SK-N-DZ (cell line): ENCODE measurements around the gene OR4Q3. TPM values are rescaled to one million over a fixed set of nuclear protein-coding genes. Genes with fewer than 3 reads are reported as not detected.
"Not testable (repeated sequence)": the region's sequence is repeated elsewhere in the genome, so short reads cannot be mapped to it uniquely, and the experiment has no call there.

Experiments
- DNase-seq: peaks from one replicate; pipeline ENCODE4 v3.0.0-alpha.2; 2015; ENCODE audit warnings: low spot score
- polyA plus RNA-seq, 2 experiments: library from polyadenylated mRNA; depleted of rRNA; stranded (reverse); fragments of >200 nt; gene quantifications; 2 replicates each; pipeline ENCODE4 v1.2.3, GENCODE V29; 2014
- small RNA-seq, 2 experiments: library from RNA; depleted of rRNA; stranded (forward); fragments of <200 nt; gene quantifications; one replicate each; pipeline ENCODE3, GENCODE V24; 2014

OR4Q3 gene
- not detected in 2 replicates for polyA plus RNA-seq (2014; cell fraction: cytosol; rRNA removed)
- polyA plus RNA-seq (2014; cell fraction: nucleus; rRNA removed): not detected in 2 replicates

- DNase-seq: no peak
Observed at GRCh38 chr14:19743256-19743655, at the start of gene OR4Q3. TSS of gene OR4Q3 (plus strand) at chr14:19743571.

- DNase-seq: no peak
Observed at GRCh38 chr14:19729359-19729758, 14.0 kb upstream of the OR4Q3 start.

- DNase-seq: no peak
Observed at GRCh38 chr14:19729763-19730162, 13.6 kb upstream of the OR4Q3 start.

GRCh38 chr14:19733893-19734292 is 9.5 kb upstream of the OR4Q3 start:
- not testable (repeated sequence) for DNase-seq

GRCh38 chr14:19752316-19752715 is 8.9 kb downstream of the OR4Q3 start:
- DNase-seq: not testable (repeated sequence)

- no peak for DNase-seq
Observed at GRCh38 chr14:19754172-19754571, 10.8 kb downstream of the OR4Q3 start.

- DNase-seq: not testable (repeated sequence)
Observed at GRCh38 chr14:19771491-19771890, 28.1 kb downstream of the OR4Q3 start.

GRCh38 chr14:19771895-19772430 is 28.6 kb downstream of the OR4Q3 start:
- no peak for DNase-seq

GRCh38 chr14:19772454-19772853 is 29.1 kb downstream of the OR4Q3 start:
- not testable (repeated sequence) for DNase-seq

- not testable (repeated sequence) for DNase-seq
Observed at GRCh38 chr14:19773204-19773603, 29.8 kb downstream of the OR4Q3 start, which contains the start of gene OR4M1. TSS of gene OR4M1 (plus strand) at chr14:19773504. CDS start at chr14:19780323, 6,819 bp downstream.

GRCh38 chr14:19775587-19775986 is 32.2 kb downstream of the OR4Q3 start:
- DNase-seq: no peak

- DNase-seq: not testable (repeated sequence)
Observed at GRCh38 chr14:19785848-19786247, 42.5 kb downstream of the OR4Q3 start.

- DNase-seq: not testable (repeated sequence)
Observed at GRCh38 chr14:19787318-19787717, 43.9 kb downstream of the OR4Q3 start.

- not testable (repeated sequence) for DNase-seq
Observed at GRCh38 chr14:19788150-19788549, 44.8 kb downstream of the OR4Q3 start.

GRCh38 chr14:19796520-19797108 is 53.2 kb downstream of the OR4Q3 start:
- DNase-seq: not testable (repeated sequence)

Small RNAs within 50 kb of the gene (small RNA-seq; reads per million reads assigned to genes)
- 0 reads per million in 2 experiments for gene AL512310.1
